HG03558 (cell line): ENCODE data around the gene TMEM126A.
A peak's percentile ranks its signal among the peaks of the same experiment; 100 is the strongest.
"Not testable (repeated sequence)": the region's sequence is repeated elsewhere in the genome, so short reads cannot be mapped to it uniquely, and the experiment has no call there.

Experiments
- ATAC-seq: cut with Tn5 transposase; IDR thresholded peaks from one replicate; pipeline ENCODE4 v1.9.1; 2021; ENCODE audit warnings: moderate number of reproducible peaks; ENCODE audit not compliant: unreplicated experiment; ENCODE audit errors: extremely low read depth

The TMEM126A gene

GRCh38 chr11:85654343-85654742, 6.6 kb downstream of the TMEM126A start:
- not testable (repeated sequence) for ATAC-seq

- ATAC-seq = no peak
These were observed 9.0 kb downstream of the TMEM126A start for GRCh38 chr11:85656777-85657176.

GRCh38 chr11:85658180-85658579, 10.4 kb downstream of the TMEM126A start:
- no peak for ATAC-seq

- ATAC-seq = no peak
These were observed 14.4 kb downstream of the TMEM126A start for GRCh38 chr11:85661972-85662664.

- no peak for ATAC-seq
These were observed 15.4 kb downstream of the TMEM126A start for GRCh38 chr11:85663080-85663752.

GRCh38 chr11:85663753-85664614, 16.2 kb downstream of the TMEM126A start:
- peak; percentile 28 for ATAC-seq

GRCh38 chr11:85664615-85665481, 17.1 kb downstream of the TMEM126A start, which contains the start of gene CREBZF:
CREBZF (minus strand) TSS chr11:85665129; CDS start chr11:85664875, 254 bp downstream.
- peak; percentile 79 for ATAC-seq

GRCh38 chr11:85665733-85666132, 18.0 kb downstream of the TMEM126A start:
- ATAC-seq = no peak

GRCh38 chr11:85666687-85667086, 18.9 kb downstream of the TMEM126A start:
- ATAC-seq = no peak

GRCh38 chr11:85668157-85668556, 20.4 kb downstream of the TMEM126A start:
- ATAC-seq = no peak

GRCh38 chr11:85670949-85671663, 23.3 kb downstream of the TMEM126A start:
- not testable (repeated sequence) for ATAC-seq

- ATAC-seq = no peak
These were observed 24.5 kb downstream of the TMEM126A start for GRCh38 chr11:85672105-85672902.

GRCh38 chr11:85673393-85673792, 25.6 kb downstream of the TMEM126A start:
- ATAC-seq = no peak

- ATAC-seq = no peak
These were observed 31.8 kb downstream of the TMEM126A start for GRCh38 chr11:85679576-85679975.

GRCh38 chr11:85680897-85681296, 33.1 kb downstream of the TMEM126A start:
- no peak for ATAC-seq

- ATAC-seq = peak; percentile 53
These were observed 34.9 kb downstream of the TMEM126A start for GRCh38 chr11:85682330-85683305.

GRCh38 chr11:85685125-85685819, 37.5 kb downstream of the TMEM126A start:
- ATAC-seq = no peak
